Measurements from ENCODE around the gene SUMO3.

The SUMO3 gene

GRCh38 chr21:44815852-44816628, 1.8 kb downstream of the SUMO3 start:
- no peak for DNase-seq
- no peaks in the 10 kb centered on the region for H3K36me3 ChIP-seq (ENCODE audit: control insufficient read depth, insufficient read depth, low read length)
- H3K27ac ChIP-seq (ENCODE audit: insufficient read depth, low read length, poor library complexity, severe bottlenecking): no peak overlapping the region
- H3K4me1 ChIP-seq (ENCODE audit: control insufficient read depth, insufficient read depth, low read length, poor library complexity, severe bottlenecking): peaks cover 14% of the 10 kb centered on the region
- no peaks in the 10 kb centered on the region for H3K9me3 ChIP-seq (ENCODE audit: control insufficient read depth, low read length)
- no peak overlapping the region for H3K4me3 ChIP-seq (ENCODE audit: insufficient read depth, low read depth, low read length, poor library complexity, severe bottlenecking)
- H3K27me3 ChIP-seq (replicated peaks; ENCODE audit: control insufficient read depth, insufficient read depth, low read length, poor library complexity, severe bottlenecking): no peaks in the 10 kb centered on the region

DNA sequence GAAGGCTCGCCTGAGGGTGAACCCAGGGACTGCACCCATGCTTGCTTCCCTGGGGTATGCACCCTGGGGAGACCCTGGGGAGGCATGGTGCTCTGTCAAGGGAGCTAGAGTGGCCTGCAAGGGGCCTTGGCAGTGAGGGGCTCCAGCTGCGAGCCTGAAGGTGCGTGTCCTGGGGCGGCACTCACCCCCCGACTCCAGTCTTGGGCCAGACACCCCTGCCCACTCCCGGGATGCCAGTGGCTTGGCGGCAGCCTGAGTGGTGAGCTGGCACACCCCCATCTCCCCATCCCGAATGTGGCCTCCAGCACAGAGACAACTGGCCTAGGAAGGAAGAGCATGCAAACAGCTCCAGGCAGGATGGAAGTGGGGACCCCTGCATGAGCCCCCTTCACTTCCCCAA, 2.6 kb downstream of the SUMO3 start:
- Histone ChIP-seq H3K9me3 (ENCODE audit: control insufficient read depth, low read length) (no peaks in the 10 kb centered on the region), H3K36me3 (ENCODE audit: control insufficient read depth, insufficient read depth, low read length) (no peaks in the 10 kb centered on the region), H3K27me3 (replicated peaks; ENCODE audit: control insufficient read depth, insufficient read depth, low read length, poor library complexity, severe bottlenecking) (no peaks in the 10 kb centered on the region), H3K4me3 (ENCODE audit: insufficient read depth, low read depth, low read length, poor library complexity, severe bottlenecking) (no peak overlapping the region), H3K4me1 (ENCODE audit: control insufficient read depth, insufficient read depth, low read length, poor library complexity, severe bottlenecking) (peaks cover 14% of the 10 kb centered on the region), H3K27ac (ENCODE audit: insufficient read depth, low read length, poor library complexity, severe bottlenecking) (no peak overlapping the region)
- DNase-seq: no peak

- H3K27ac ChIP-seq (ENCODE audit: insufficient read depth, low read length, poor library complexity, severe bottlenecking): no peak overlapping the region
- DNase-seq: no peak
- H3K4me1 ChIP-seq (ENCODE audit: control insufficient read depth, insufficient read depth, low read length, poor library complexity, severe bottlenecking): peaks cover 14% of the 10 kb centered on the region
- H3K27me3 ChIP-seq (replicated peaks; ENCODE audit: control insufficient read depth, insufficient read depth, low read length, poor library complexity, severe bottlenecking): no peaks in the 10 kb centered on the region
- peaks cover 6% of the 10 kb centered on the region for H3K36me3 ChIP-seq (ENCODE audit: control insufficient read depth, insufficient read depth, low read length)
- no peaks in the 10 kb centered on the region for H3K9me3 ChIP-seq (ENCODE audit: control insufficient read depth, low read length)
- H3K4me3 ChIP-seq (ENCODE audit: insufficient read depth, low read depth, low read length, poor library complexity, severe bottlenecking): no peak overlapping the region
Observed at GRCh38 chr21:44814498-44815023, 3.3 kb downstream of the SUMO3 start.

DNA sequence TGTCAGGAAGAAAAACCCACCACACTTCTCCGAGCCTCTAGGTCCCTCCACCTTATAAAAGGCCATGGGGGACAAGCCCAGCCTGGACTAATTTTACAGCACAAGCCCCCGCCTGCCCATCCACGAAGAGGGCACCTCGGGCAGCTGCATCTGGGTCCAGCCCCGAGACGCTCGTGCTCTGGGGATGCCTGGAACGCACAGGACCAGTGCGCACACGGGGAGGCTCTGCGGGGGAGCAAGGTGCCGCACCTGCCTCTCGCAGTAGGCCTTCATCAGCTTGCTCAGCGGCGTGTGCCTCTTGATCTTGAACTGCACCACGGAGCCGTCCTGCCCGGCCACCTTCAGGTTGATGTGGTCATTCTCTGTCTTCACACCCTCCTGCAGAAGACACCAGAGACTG, 4.1 kb downstream of the SUMO3 start:
- Histone ChIP-seq H3K4me1 (ENCODE audit: control insufficient read depth, insufficient read depth, low read length, poor library complexity, severe bottlenecking) (peaks cover 13% of the 10 kb centered on the region), H3K36me3 (ENCODE audit: control insufficient read depth, insufficient read depth, low read length) (peaks cover 9% of the 10 kb centered on the region), H3K9me3 (ENCODE audit: control insufficient read depth, low read length) (no peaks in the 10 kb centered on the region), H3K4me3 (ENCODE audit: insufficient read depth, low read depth, low read length, poor library complexity, severe bottlenecking) (no peak overlapping the region), H3K27ac (ENCODE audit: insufficient read depth, low read length, poor library complexity, severe bottlenecking) (no peak overlapping the region), H3K27me3 (replicated peaks; ENCODE audit: control insufficient read depth, insufficient read depth, low read length, poor library complexity, severe bottlenecking) (no peaks in the 10 kb centered on the region)
- DNase-seq: no peak

DNA sequence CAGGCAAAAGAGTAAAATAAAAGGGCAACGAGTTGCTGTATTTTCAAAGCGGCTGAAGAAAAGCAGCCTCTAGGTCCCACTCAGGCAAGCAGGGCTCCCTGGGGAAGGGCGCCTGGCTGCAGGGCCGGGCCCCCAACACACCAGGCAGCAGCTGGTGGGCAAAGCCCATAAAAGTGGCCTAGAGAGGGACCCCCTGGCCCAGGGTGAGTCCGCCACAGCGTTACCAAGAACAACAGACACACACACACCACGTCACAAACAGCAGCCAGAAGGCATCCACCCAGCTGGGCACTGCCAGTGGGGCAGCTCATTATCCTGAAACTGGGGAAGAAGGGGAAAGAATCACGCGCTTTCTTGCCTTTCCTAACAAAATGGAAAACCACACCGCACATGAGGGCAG, 4.7 kb downstream of the SUMO3 start:
- Histone ChIP-seq H3K4me1 (ENCODE audit: control insufficient read depth, insufficient read depth, low read length, poor library complexity, severe bottlenecking) (peaks cover 9% of the 10 kb centered on the region), H3K27ac (ENCODE audit: insufficient read depth, low read length, poor library complexity, severe bottlenecking) (no peak overlapping the region), H3K9me3 (ENCODE audit: control insufficient read depth, low read length) (no peaks in the 10 kb centered on the region), H3K27me3 (replicated peaks; ENCODE audit: control insufficient read depth, insufficient read depth, low read length, poor library complexity, severe bottlenecking) (no peaks in the 10 kb centered on the region), H3K4me3 (ENCODE audit: insufficient read depth, low read depth, low read length, poor library complexity, severe bottlenecking) (no peak overlapping the region), H3K36me3 (ENCODE audit: control insufficient read depth, insufficient read depth, low read length) (peaks cover 12% of the 10 kb centered on the region)
- DNase-seq: no peak

DNA sequence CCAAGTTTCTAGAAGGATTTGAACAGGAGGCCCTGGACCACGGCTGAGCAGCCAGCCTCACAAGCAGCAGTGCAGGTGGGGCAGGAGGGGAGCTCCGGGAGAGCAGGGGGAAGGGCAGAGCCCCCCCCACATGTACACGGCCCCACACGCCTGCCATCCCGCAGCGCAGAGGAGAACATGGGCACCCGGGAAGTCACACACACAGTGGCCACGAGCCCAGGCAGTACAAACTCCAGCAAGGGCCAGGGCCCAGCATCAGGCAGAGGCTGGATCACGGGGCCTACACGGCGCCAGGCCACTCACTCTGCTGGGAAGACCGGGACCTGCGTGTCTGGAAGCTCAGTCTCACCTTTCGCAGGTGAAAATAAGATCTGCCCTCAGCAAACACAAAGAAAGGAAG, 5.2 kb downstream of the SUMO3 start:
- no peak for DNase-seq
- no peaks in the 10 kb centered on the region for H3K9me3 ChIP-seq (ENCODE audit: control insufficient read depth, low read length)
- H3K4me1 ChIP-seq (ENCODE audit: control insufficient read depth, insufficient read depth, low read length, poor library complexity, severe bottlenecking): peaks cover 9% of the 10 kb centered on the region
- H3K4me3 ChIP-seq (ENCODE audit: insufficient read depth, low read depth, low read length, poor library complexity, severe bottlenecking): no peak overlapping the region
- H3K36me3 ChIP-seq (ENCODE audit: control insufficient read depth, insufficient read depth, low read length): peaks cover 12% of the 10 kb centered on the region
- no peak overlapping the region for H3K27ac ChIP-seq (ENCODE audit: insufficient read depth, low read length, poor library complexity, severe bottlenecking)
- H3K27me3 ChIP-seq (replicated peaks; ENCODE audit: control insufficient read depth, insufficient read depth, low read length, poor library complexity, severe bottlenecking): no peaks in the 10 kb centered on the region

- H3K4me3 ChIP-seq (ENCODE audit: insufficient read depth, low read depth, low read length, poor library complexity, severe bottlenecking): no peak overlapping the region
- H3K27ac ChIP-seq (ENCODE audit: insufficient read depth, low read length, poor library complexity, severe bottlenecking): no peak overlapping the region
- no peaks in the 10 kb centered on the region for H3K9me3 ChIP-seq (ENCODE audit: control insufficient read depth, low read length)
- DNase-seq: no peak
- peaks cover 22% of the 10 kb centered on the region for H3K36me3 ChIP-seq (ENCODE audit: control insufficient read depth, insufficient read depth, low read length)
- no peaks in the 10 kb centered on the region for H3K27me3 ChIP-seq (replicated peaks; ENCODE audit: control insufficient read depth, insufficient read depth, low read length, poor library complexity, severe bottlenecking)
- H3K4me1 ChIP-seq (ENCODE audit: control insufficient read depth, insufficient read depth, low read length, poor library complexity, severe bottlenecking): no peaks in the 10 kb centered on the region
Observed at GRCh38 chr21:44810779-44811178, 7.1 kb downstream of the SUMO3 start.

DNA sequence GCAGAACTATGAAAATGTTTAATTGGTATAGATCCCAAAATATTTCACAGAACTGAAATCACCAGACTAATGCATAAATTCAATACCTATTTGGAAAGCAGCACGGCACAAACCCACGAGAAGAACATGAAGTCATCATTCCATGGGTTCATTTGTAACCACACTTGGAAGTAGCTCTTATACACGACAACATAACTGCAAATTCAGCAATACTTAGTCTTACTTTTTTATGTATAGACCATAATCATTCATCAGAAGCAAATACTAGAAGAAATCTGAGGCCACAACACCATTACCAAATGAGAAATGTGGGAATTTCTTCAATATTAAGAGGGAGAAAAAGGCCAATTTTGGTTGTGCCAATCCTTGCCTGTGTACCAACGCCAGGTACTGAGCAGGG, 12.0 kb downstream of the SUMO3 start:
- no peaks in the 10 kb centered on the region for H3K9me3 ChIP-seq (ENCODE audit: control insufficient read depth, low read length)
- H3K27ac ChIP-seq (ENCODE audit: insufficient read depth, low read length, poor library complexity, severe bottlenecking): no peak overlapping the region
- peaks cover 9% of the 10 kb centered on the region for H3K4me1 ChIP-seq (ENCODE audit: control insufficient read depth, insufficient read depth, low read length, poor library complexity, severe bottlenecking)
- no peak for DNase-seq
- H3K36me3 ChIP-seq (ENCODE audit: control insufficient read depth, insufficient read depth, low read length): peaks cover 26% of the 10 kb centered on the region
- no peaks in the 10 kb centered on the region for H3K27me3 ChIP-seq (replicated peaks; ENCODE audit: control insufficient read depth, insufficient read depth, low read length, poor library complexity, severe bottlenecking)
- H3K4me3 ChIP-seq (ENCODE audit: insufficient read depth, low read depth, low read length, poor library complexity, severe bottlenecking): no peak overlapping the region

DNA sequence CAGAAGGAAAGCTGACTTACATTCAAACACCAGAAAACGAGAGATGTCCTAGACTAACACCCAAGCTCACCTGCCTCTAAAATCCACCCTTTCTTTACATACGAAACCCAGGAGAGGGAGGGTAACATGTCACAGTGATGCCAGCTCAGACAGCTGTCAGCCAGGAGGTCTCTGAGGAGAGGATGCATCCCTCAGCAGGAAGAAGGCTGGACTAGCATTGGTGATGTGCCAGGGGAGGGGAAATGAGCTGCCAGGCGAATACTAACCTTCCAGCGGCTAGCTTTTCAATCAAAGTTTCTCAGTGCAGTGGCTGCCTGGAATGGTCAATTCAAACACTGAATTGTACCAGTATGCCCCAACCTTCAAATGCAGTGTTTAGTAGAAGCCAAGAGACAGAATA, 12.6 kb downstream of the SUMO3 start:
- Histone ChIP-seq H3K4me3 (ENCODE audit: insufficient read depth, low read depth, low read length, poor library complexity, severe bottlenecking) (no peak overlapping the region), H3K27me3 (replicated peaks; ENCODE audit: control insufficient read depth, insufficient read depth, low read length, poor library complexity, severe bottlenecking) (no peaks in the 10 kb centered on the region), H3K4me1 (ENCODE audit: control insufficient read depth, insufficient read depth, low read length, poor library complexity, severe bottlenecking) (peaks cover 15% of the 10 kb centered on the region), H3K36me3 (ENCODE audit: control insufficient read depth, insufficient read depth, low read length) (peaks cover 26% of the 10 kb centered on the region), H3K27ac (ENCODE audit: insufficient read depth, low read length, poor library complexity, severe bottlenecking) (no peak overlapping the region), H3K9me3 (ENCODE audit: control insufficient read depth, low read length) (no peaks in the 10 kb centered on the region)
- DNase-seq: no peak

GRCh38 chr21:44804762-44805161, 13.1 kb downstream of the SUMO3 start:
- Histone ChIP-seq H3K27ac (ENCODE audit: insufficient read depth, low read length, poor library complexity, severe bottlenecking) (no peak overlapping the region), H3K36me3 (ENCODE audit: control insufficient read depth, insufficient read depth, low read length) (peaks cover 22% of the 10 kb centered on the region), H3K9me3 (ENCODE audit: control insufficient read depth, low read length) (no peaks in the 10 kb centered on the region), H3K4me3 (ENCODE audit: insufficient read depth, low read depth, low read length, poor library complexity, severe bottlenecking) (no peak overlapping the region), H3K27me3 (replicated peaks; ENCODE audit: control insufficient read depth, insufficient read depth, low read length, poor library complexity, severe bottlenecking) (no peaks in the 10 kb centered on the region), H3K4me1 (ENCODE audit: control insufficient read depth, insufficient read depth, low read length, poor library complexity, severe bottlenecking) (peaks cover 17% of the 10 kb centered on the region)
- DNase-seq: no peak
